DND-41 (cell line): Measurements from ENCODE around the gene ACAN.
A peak's percentile ranks its signal among the peaks of the same experiment; 100 is the strongest.

Experiments used
- ATAC-seq: fragments of 200-7000 bp; cut with Tn5 transposase; 3 replicates; pipeline ENCODE4 v1.9.1; 2021; ENCODE audit warnings: low read depth; ENCODE audit not compliant: insufficient read depth
- DNase-seq: peaks from one replicate; pipeline ENCODE4 v3.0.0-alpha.2; 2020
- H2AFZ ChIP-seq: 2 replicates; pipeline ENCODE4 v1.6.0; 2012; ENCODE audit warnings: low read depth, low read length
- H3K27ac ChIP-seq: 2 replicates; pipeline ENCODE4 v1.5.1; 2012; ENCODE audit warnings: low read length, inconsistent platforms
- H3K27me3 ChIP-seq: fragments of 200-600 bp; sonication (generic); 2 replicates; pipeline ENCODE4 v1.6.0; 2012; ENCODE audit warnings: low read length, mild to moderate bottlenecking, inconsistent platforms; ENCODE audit not compliant: insufficient read depth, poor library complexity
- H3K36me3 ChIP-seq: 2 replicates; pipeline ENCODE4 v1.5.1; 2012; ENCODE audit warnings: low read length, inconsistent platforms; ENCODE audit not compliant: insufficient read depth
- H3K4me1 ChIP-seq: 2 replicates; pipeline ENCODE4 v1.5.1; 2012; ENCODE audit warnings: mild to moderate bottlenecking, low read length; ENCODE audit not compliant: insufficient read depth
- H3K4me2 ChIP-seq: 2 replicates; pipeline ENCODE4 v1.6.0; 2012; ENCODE audit warnings: mild to moderate bottlenecking, moderate library complexity, low read length, inconsistent platforms; ENCODE audit not compliant: insufficient read depth
- H3K4me3 ChIP-seq, 2 experiments: fragments of 200-600 bp in 1 of 2; shearing (Covaris generic) in 1 of 2; 2 replicates each; pipeline ENCODE4 v1.5.1; 2012 to 2016; ENCODE audit warnings: inconsistent platforms in 2 of 2, low read length in 2 of 2, mild to moderate bottlenecking in 2 of 2, low read depth in 1 of 2, moderate library complexity in 1 of 2
- H3K79me2 ChIP-seq: 2 replicates; pipeline ENCODE4 v1.6.0; 2012; ENCODE audit warnings: low read length, inconsistent platforms; ENCODE audit not compliant: insufficient read depth
- H3K9ac ChIP-seq: 2 replicates; pipeline ENCODE4 v1.6.0; 2012; ENCODE audit warnings: low read depth, mild to moderate bottlenecking, inconsistent platforms, low read length, moderate library complexity
- H3K9me3 ChIP-seq: 2 replicates; pipeline ENCODE4 v1.5.1; 2012; ENCODE audit warnings: low read length, moderate library complexity, mild to moderate bottlenecking, inconsistent platforms; ENCODE audit not compliant: insufficient read depth, severe bottlenecking
- H4K20me1 ChIP-seq: 2 replicates; pipeline ENCODE4 v1.6.0; 2012; ENCODE audit warnings: low read length; ENCODE audit not compliant: insufficient read depth
- CTCF ChIP-seq: IDR thresholded peaks from 2 replicates; pipeline ENCODE4 v1.5.1; 2012; ENCODE audit warnings: borderline replicate concordance, low read length, moderate library complexity, mild to moderate bottlenecking; ENCODE audit not compliant: poor library complexity, severe bottlenecking; ENCODE audit errors: extremely low read depth
- EZH2 ChIP-seq: IDR thresholded peaks from 3 replicates; pipeline ENCODE4 v1.6.1; 2012; ENCODE audit warnings: borderline replicate concordance, low read depth, mild to moderate bottlenecking, moderate library complexity, low read length, inconsistent platforms; ENCODE audit not compliant: severe bottlenecking

The ACAN gene

GRCh38 chr15:88913017-88913849, 110.0 kb downstream of the ACAN start, which contains the start of gene MFGE8:
Gene MFGE8 (minus strand): TSS chr15:88913379. CDS start chr15:88913319, 60 bp downstream.
- Histone ChIP-seq H3K4me3 (peak within 1 kb of the TSS; percentile 73 to 87), H3K4me2 (peak within 1 kb of the TSS; percentile 85), H3K9ac (peak within 1 kb of the TSS; percentile 91), H3K27me3 (no peaks in the 10 kb centered on the region), H3K4me1 (peaks cover 52% of the 10 kb centered on the region), H3K79me2 (peaks cover 48% of the 10 kb centered on the region), H2AFZ (peak within 1 kb of the TSS; percentile 80), H4K20me1 (peaks cover 27% of the 10 kb centered on the region), H3K9me3 (no peaks in the 10 kb centered on the region), H3K36me3 (peaks cover 40% of the 10 kb centered on the region), H3K27ac (peak within 1 kb of the TSS; percentile 93)
- ATAC-seq: peak; percentile 95
- peak; percentile 85 for DNase-seq
- TF ChIP-seq CTCF (peak; percentile 34), EZH2 (no peak)

GRCh38 chr15:88913850-88914169, 110.6 kb downstream of the ACAN start:
- peaks cover 34% of the 10 kb centered on the region for H3K36me3 ChIP-seq
- H3K79me2 ChIP-seq: peaks cover 42% of the 10 kb centered on the region
- TF ChIP-seq EZH2 (no peak), CTCF (no peak)
- peaks cover 47% of the 10 kb centered on the region for H3K4me1 ChIP-seq
- peak overlapping the region; percentile 73 to 87; a peak in 3 of 4 replicates for H3K4me3 ChIP-seq
- H3K4me2 ChIP-seq: peak overlapping the region; percentile 85
- H3K27me3 ChIP-seq: no peaks in the 10 kb centered on the region
- H3K9ac ChIP-seq: peak overlapping the region; percentile 91
- no peaks in the 10 kb centered on the region for H3K9me3 ChIP-seq
- peaks cover 22% of the 10 kb centered on the region; the same call in 1 of the 2 replicates for H4K20me1 ChIP-seq
- H3K27ac ChIP-seq: peak overlapping the region; percentile 93
- H2AFZ ChIP-seq: peak overlapping the region; percentile 80
- no peak for ATAC-seq
- no peak for DNase-seq

GRCh38 chr15:88915354-88915753, 112.1 kb downstream of the ACAN start:
- Histone ChIP-seq H3K27ac (no peak overlapping the region), H3K9me3 (no peaks in the 10 kb centered on the region), H3K79me2 (peaks cover 26% of the 10 kb centered on the region), H3K27me3 (no peaks in the 10 kb centered on the region), H4K20me1 (peaks cover 10% of the 10 kb centered on the region; the same call in 1 of the 2 replicates), H3K36me3 (peaks cover 18% of the 10 kb centered on the region), H3K4me2 (no peak overlapping the region), H2AFZ (no peak overlapping the region), H3K4me3 (no peak overlapping the region), H3K4me1 (peaks cover 31% of the 10 kb centered on the region), H3K9ac (no peak overlapping the region)
- no peak for DNase-seq
- no peak for ATAC-seq
- TF ChIP-seq EZH2: no peak
- no peak for TF ChIP-seq CTCF
